Activated gamma-delta T cell treated with Interleukin-2 at 50 U/mL for 16 hours (primary cell): ENCODE measurements around the gene CDC14C.
"Not testable (repeated sequence)": the region's sequence is repeated elsewhere in the genome, so short reads cannot be mapped to it uniquely, and the experiment has no call there.

Source experiments
- DNase-seq: peaks from one replicate; pipeline ENCODE4 v3.0.0-alpha.2; 2020

CDC14C gene

DNA sequence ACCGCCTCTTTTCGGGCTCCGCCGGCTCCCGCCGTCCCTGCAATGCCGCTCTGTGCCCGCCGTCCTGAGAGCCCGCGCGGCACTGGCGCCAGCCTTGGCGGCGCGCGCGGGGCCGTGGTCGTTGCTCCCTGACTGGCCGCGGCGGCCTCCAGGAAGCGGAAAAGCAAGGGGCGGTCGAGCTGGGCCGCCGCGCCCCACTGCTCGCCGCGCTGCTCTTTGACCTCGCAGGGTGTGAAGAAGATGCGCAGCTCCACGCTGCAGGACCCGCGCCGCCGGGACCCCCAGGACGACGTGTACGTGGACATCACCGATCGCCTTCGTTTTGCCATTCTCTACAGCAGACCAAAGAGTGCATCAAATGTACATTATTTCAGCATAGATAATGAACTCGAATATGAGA, at the start of gene CDC14C:
Gene CDC14C, plus strand, starts transcription at position 115 of the 400 bp plus-strand sequence. Its CDS starts 126 bp downstream, at position 241.
- DNase-seq, result no peak

DNA sequence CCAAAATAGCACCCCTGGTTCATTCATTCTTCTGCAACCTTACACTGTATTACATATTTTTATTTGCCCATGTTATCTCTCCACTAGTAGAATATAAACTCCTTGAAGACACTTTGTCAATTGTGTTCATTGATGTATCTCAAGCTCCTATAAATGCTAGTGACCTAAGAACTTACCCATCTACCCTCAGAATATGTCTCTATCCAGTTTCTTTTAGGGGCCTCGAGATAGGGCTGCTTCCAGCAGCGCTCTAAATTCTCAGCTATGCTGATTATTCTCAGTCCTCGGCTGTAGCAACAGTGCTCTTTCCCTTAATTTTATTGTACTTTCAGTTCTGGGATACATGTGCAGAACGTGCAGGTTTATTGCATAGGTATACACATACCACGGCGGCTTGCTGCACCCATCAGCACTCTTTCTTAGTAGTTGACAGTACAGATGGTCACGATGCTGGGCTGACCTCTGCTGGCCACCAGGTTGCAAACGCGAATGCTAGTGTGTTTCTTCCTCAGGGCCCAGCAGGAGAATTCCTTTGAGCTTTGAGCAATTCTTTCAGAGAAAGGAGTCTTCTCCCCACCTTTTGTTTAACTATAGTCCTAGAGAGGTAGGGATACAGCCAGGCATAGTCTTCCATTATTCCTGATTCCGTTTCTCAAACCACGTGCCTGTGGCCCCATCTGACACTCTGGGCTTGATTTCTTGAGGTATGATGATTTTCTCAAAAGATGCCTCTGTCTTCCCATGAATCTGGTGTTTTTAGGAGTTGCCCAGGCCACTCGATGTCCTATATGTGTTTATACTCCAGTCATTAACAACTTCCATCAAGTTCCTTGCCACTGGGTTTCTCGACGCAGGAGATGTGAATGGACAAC, 49.1 kb upstream of the CDC14C start:
- no peak for DNase-seq

DNA sequence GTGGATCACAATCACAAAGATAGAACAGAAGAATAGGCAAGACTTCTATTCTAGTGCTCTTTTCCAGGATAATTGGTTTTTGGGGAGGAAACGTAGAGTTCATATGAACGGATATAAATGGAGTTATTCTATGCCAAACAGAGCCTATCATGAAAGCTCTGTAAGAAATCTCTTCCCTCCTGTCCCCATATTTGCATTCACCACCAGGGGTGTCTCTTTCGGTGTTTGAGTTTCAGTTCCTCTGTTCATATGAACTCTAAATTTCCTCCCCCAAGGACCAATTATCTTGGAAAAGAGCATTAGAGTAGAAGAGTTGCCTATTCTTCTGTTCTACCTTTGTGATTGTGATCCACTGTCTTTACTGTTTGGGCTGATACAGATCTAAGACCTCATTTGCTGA, 48.3 kb upstream of the CDC14C start:
- DNase-seq, result no peak

DNA sequence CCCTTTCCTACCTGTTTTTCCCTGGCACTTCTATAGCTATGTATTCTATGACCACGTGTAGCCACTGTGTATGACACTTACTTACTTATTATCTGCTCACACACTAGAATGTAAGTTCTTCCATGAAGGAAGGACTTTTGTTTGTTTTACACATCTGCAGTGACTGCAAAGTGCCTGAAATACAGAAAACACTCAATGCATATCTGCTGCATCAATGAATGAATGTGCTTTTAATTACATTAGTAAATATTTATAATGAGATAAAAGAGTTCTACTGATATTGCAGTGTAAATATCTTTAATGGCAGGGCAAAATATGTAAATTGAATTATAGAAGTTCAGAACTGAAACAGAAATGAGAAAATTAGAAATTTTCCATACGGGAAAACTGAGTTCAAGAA, 43.5 kb upstream of the CDC14C start:
- no peak for DNase-seq

DNA sequence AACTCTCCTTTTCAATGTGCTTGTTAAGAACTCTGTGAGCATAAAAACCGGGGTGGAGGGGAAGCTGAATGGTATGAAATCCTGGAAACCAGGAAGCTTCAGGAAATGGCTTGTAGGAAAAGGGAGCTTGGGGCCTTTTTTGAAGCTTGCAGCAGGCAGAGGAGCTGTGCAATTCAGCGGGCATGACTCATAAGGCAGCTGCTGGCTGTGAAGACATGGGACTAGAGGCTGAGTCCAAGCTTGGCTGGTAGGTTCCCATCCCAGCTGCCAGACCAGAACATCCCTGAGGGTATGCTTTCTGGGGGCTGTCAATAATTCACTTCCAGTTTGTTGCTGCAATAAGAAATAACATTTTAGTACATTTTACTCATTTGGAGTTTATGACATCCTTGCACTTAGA, 36.8 kb upstream of the CDC14C start:
- no peak for DNase-seq

DNA sequence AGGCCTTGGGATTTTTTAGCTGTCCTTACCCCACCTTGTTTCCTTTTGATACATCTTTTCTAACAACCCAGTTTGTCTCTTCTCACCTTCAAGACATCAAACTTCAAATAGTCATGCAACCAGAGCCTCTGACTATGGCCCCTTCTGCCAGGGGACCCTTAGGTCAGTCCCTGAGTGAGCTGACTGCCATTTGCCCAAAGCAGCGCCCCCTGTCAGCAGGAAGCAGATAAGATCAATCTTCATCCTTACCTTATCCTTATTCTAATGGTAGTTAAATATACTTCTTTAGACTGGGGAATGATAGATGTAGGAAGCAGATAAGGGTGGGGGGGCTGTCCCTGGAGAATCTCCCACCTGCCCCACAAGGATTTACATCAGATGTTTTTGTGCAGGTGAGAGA, 29.8 kb upstream of the CDC14C start:
- no peak for DNase-seq

DNA sequence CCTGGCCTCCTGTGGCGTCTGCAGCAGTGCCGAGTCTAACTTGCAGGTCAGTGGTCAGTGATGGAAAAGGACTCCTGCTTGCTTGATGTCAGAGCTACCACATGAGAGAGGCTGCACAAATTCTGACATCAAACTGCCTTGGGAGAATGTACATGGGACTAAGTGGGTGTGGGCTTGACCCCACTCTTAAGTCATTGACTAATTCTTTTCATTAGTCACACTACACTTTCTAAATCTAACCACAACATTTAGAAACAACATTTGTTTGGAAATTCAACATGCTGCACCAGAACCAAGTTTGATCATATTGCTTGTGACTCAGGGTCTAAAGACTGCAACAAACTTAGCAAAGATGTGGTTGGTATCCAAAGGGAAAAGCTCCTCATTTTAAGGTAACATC, 24.4 kb upstream of the CDC14C start:
- no peak for DNase-seq

DNA sequence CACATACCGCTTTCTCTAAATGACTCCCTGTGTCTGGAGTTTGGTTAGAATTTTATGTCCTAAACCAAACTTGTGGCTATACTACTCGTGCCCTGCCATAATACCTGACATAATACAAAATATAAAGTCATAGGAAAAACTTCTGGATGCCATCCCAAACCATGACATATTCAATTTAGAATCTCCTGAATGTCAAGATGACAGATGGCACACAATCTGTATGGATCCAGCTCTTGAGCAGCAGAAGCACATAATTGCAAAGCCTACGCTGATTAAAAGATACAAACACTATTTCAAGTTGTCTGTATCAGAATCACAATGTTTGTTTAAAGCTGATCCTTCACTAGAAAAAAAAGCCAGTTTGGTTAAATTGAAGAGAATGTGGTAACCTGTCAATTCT, 22.4 kb upstream of the CDC14C start:
- no peak for DNase-seq

DNA sequence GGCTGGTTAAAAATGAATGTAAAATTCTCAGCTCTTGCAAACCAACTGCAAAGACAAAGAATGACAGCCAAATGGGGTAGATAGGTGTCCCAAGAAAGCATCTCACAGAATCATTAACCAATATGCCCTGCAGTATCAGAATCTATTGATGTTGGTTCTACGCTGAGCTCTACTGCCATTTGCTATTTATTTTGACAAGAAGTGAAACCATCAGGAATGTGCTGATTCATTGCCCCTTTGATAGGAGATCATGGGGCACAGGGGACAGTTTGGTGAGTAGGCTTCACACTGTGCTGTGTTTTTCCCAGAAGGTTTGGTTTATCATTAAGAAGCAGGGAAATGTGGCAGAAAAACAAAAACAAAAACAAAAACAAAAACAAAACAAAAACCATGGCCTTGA, 19.4 kb upstream of the CDC14C start:
- no peak for DNase-seq

DNA sequence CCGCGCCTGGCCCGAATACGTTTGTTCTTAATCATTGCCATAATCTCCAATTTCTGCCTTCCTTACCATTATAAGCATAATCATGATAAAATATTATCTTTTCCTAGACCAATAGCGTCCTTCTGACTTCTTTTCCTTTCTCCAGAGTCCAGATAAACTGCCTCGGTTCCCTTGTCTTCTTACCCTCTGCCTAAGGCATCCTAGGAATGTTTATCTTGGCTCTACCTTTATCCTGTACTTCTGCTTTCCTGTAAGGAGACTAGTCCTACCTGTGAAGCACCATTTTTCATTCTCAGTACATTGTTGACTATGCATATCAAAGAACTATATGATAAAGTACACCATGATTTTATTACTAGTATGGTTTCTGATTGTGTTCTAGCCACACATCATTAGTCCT, 18.7 kb upstream of the CDC14C start:
- not testable (repeated sequence) for DNase-seq

DNA sequence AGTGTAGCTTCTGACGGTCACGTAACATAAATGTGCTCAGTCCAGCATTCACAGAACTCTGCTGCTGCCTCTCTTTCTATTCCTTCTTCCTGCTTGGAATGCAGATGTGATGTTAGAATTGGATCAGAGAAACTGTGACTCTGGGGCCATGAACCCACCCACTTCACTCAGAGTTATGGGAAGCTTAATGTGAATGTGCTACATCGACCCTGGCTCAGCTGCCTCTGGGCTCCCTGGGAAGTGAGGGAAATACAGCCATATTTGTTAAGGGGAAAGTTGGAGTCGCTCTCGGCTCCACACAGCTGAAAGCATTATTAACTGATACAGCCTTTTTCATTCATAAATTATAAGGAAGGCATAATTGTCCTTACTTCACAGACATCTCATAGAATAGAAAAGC, 14.5 kb upstream of the CDC14C start:
- DNase-seq, result not testable (repeated sequence)

DNA sequence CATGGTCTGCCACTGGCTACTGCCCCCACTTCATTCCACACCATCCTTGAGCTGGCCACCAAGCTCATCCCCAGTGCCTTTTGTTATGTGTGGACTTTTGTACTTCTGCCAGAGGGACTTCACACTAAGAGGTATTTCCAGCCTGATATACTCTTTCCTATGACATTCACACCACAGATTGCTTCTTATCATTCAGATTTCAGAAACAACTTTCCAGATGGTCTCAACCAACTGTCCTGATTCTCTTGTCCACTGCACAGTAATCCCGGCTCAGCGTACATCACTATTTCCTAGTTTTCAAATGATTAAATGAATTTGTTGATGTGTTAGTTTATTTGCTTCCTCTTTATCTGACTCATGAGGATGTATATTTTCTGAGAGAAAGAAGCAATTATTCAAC, 7.1 kb downstream of the CDC14C start:
- DNase-seq, result no peak

DNA sequence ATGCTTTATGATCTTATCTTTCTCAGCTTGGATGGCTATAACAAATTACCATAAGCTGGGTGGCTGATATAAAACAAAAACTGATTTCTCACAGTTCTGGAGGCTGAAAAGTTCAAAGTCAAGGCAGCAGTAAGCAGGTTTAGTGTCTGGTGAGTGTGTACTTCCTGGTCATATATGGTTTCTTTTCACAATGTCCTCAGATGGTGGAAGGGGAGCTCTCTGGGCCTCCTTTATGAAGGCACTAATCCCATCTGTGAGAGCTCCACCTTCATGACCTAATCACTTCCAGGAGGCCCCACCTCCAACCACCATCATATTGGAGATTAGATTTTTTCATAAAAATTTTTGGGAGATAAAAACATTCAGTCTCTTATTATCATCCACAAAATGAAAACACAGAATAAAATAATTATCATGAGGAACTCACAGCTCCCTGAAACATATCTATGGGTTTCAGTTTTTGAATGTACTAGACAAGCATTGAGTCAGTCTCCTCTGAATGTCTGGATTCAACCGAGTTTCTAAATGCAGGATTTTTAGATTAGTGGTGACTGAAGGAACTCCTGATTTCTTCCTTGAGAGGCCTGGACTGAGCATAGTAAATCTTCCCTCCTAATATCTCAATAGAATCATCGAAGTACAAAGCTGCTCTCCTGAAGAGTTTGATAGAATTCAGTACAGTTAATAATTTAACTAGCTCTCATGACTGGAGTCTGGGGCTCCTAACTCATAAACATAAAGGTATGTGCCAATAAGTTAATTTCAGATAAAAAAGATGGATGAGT, 8.0 kb downstream of the CDC14C start:
- no peak for DNase-seq

DNA sequence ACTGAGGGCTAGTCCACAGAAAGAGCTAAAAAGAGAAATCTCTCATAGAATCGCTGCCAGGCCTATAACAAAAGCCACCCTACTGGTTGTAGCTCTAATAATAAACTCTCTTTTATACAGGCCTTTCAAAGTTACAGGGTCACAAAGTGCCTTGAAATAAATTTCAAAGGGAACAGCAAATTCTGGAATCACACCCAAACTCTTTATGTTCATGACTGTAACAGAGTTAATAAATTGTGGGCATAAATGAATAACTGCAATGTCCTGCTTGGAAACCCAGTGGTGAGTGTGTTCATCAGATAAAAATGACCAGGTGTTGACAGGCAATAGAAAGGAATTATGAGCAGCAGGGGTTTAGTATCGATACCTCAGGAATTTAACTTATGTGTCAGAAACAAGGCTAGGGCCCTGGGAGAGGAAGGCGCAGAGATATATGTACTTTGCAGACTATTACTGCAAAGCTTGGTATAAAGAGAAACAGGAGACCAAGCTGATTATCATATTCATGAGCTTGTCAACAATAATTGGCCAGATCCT, 9.3 kb downstream of the CDC14C start:
- DNase-seq, result no peak

DNA sequence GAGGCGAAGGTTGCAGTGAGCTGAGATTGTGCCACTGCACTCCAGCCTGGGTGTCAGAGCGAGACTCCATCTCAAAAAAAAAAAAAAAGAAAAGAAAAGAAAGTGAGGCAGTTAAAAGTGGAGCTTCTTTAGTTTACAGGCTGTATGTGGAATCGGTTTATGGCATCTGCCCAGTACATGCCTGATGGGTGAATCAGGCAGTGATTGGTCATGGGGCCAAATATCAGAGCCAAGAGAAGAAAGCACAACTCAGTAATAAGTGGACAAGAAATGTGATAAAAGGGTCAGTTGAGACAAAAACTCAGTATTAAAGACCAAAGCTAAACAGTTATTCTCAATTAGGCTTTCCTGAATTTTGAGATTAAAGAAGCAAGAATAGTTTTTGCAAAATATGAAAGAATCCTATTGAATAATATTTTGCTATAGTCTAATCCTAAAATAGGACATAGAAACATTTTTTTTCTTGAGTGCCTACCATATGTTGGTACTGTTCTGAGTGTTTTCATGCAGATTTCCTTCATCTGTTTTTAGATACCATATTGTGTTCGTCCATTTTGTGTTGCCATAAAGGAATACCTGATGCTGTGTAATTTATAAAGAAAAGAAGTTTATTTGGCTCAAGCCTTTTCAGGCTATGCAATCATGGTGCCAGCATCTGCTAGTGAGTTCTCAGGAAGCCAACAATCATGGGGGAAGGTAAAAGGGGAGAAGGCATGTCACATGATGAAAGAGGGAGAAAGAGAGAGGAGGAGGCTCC, 14.4 kb downstream of the CDC14C start:
- no peak for DNase-seq

DNA sequence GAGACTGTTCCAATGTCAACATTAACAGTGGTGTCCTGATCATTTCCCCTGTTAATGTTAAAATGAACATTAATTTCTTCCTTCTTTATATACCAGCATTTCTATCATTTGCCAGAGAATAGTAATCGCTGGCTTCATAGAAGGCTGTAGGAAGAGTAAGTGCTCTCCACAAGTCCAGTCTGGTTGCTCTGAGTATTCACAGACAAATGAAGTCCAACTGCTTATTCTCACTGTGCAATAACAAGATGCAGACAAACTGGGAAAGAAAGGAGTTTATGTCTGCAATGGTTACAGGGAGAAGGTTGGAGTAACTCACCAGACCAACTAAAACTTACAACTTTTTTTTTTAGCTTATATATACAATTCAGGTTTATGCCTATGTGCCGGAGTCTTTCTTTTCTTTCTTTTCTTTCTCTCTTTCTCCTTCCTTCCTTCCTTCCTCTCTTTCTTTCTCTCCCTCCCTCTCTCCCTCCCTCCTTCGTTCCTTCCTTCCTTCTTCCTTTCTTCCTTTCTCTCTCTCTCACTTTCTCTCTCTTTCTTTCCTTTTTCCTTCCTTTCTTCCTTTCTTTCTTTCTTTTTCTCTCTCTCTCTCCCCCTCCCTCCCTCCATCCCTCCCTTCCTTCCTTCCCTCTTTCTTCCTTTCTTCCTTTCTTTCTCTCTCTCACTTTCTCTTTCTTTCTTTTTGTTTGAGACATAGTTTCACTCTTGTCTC, 19.1 kb downstream of the CDC14C start:
- DNase-seq, result no peak

DNA sequence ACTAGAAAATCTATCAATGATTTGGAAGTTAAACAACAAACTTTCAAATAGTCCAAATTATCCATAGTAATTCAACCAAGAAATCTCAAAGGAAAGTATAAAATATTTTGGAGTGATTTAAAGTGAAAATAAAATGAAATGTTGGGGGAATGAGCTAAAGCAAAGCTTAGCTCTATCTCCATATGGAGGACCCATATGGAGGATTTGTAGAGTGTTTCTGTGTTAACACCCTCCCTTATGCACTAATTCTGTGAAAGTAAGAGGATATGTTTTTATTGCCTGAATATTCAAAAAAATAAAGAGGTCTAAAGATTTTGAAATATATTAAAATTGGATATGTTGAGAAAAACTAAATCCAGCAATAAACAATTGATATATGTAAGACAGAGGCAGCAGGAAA, 31.6 kb downstream of the CDC14C start:
- DNase-seq, result no peak

DNA sequence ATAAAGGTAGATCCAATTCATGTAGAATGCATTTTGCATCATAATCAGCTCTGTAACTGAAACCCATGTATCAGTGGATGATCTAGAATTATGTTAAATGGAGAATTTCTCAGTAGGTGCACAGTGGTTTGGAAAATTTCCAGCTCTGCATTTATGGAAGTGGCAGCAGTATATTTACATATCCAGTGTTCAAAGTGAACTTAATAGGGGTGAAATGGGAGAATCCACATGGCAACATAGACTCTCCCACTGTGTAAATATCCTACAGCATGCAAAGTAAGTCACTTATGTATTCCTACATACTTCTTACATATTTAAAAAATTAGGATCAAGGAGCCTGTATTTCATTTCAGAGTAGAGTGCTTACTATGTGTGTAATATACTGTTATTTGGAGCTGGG, 35.3 kb downstream of the CDC14C start:
- no peak for DNase-seq

DNA sequence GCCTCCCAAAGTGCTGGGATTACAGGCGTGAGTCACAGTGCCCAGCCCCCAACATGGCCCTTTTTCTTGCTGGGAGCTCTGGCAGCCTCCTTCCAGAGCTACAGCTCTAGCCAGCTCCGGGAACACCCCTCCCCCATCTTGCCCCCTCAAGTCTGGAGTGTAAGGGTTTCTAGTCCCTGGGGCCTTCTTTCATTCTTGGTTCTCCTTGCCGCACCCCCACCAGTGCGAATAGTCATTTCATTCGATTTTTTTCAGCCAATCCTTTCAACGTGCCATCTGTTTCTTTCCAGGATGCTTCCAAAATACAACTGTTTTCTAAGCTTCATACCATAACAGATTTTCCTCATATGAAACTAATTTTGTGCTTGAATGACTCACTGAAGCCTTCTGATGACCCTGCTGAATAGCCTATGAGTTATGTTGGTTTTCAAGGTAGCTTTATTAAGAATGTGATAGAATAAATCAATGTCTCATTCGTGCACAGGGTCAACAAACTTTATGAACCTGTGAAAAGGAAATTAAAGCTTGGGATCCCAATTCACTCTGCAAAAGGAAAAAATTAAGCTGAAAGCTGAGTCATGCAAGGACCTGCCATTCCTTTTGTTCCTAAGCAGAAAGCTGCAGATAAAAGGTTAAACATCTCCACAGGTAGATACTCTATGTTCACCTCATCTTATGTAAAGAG, 38.6 kb downstream of the CDC14C start:
- no peak for DNase-seq

DNA sequence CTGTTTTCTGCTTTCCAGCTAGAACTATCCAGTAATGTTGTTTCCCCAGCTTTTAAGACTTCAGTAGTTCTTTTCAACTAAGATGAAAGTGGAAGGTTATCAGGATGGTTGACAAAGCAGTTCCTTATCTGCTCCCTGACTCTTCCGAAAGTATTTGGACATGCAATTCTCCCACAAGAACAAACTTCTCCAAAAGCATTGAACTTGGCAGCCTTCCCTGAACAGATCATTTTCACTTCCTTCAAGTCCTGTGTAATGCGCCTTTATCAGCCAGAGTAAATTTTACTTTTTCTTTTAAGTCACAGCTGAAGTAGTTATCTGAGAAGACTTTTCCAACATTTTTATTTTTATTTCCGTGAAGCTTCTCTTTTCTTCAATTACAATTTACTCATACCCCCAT, 39.7 kb downstream of the CDC14C start:
- DNase-seq, result no peak

DNA sequence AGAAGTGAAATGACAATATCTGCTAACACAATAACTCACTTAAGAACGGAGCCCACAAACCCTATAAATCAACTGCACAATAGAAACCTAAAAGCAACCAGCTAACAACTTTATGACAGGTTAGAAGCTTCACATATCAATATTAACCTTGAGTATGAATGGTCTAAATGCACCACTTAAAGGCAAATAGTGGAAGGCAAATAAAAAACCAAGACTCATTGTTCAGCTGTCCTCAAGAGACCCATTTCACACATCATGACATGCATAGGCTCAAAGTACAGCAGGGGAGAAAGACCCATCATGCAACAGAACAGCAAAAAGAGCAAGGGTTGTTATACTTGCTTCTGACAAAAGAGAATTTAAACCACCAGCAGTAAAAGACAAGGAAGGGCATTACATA, 46.8 kb downstream of the CDC14C start:
- DNase-seq, result no peak

DNA sequence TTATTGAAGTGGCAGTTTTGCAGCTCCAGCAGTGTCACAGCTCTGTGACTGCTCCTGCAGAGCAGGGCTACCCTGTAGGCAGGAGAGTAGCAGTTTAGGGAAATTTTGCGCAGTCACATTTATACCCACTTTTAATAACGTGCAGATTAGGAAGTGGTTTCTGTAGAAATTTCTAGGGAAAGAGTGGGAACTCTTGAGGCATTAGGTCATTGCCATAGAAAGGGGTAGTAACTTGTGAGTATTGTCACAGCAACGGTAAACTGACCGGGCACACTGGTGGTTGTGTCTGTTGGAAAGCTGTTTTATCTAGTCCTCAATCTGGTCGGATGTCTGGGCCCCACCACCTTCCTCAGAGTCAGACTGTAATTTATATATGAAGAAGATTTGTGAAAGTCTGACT, 51.9 kb downstream of the CDC14C start:
- DNase-seq, result no peak
